GM19099 (cell line): ENCODE data around the gene NALCN.

Source experiments
- POLR2A ChIP-seq: IDR thresholded peaks from 3 replicates; pipeline ENCODE4 v1.6.1; 2011; ENCODE audit warnings: low read depth; ENCODE audit not compliant: insufficient read length; ENCODE audit errors: extremely low read depth

Gene NALCN

GRCh38 chr13:101416181-101417042, at the start of gene NALCN:
NALCN (minus strand) TSS chr13:101416508; CDS start chr13:101399126, 17,382 bp downstream.
- no peak for TF ChIP-seq POLR2A

GRCh38 chr13:101465877-101466276, 49.6 kb upstream of the NALCN start:
- TF ChIP-seq POLR2A: no peak

DNA sequence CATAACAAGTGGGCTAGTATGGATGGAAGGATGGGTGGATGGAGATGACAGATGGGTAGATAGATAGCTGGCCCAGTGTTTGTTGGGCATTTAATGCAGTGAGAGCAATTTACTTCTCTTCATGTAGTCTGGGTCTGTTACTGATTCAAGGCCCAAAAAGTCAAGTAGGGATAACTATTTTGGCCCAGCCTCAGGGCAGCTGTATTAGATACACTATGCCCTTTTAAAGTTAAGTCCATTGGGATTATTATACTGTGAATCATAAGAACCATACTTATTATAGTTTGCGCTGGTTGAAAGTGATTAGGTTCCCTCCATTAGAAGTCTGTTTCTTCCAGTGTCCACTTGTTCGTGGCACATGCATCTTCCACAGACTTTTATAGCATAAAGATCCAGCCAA, 40.9 kb upstream of the NALCN start:
- no peak for TF ChIP-seq POLR2A

- no peak for TF ChIP-seq POLR2A
Measured at GRCh38 chr13:101455863-101456262, 39.6 kb upstream of the NALCN start.

DNA sequence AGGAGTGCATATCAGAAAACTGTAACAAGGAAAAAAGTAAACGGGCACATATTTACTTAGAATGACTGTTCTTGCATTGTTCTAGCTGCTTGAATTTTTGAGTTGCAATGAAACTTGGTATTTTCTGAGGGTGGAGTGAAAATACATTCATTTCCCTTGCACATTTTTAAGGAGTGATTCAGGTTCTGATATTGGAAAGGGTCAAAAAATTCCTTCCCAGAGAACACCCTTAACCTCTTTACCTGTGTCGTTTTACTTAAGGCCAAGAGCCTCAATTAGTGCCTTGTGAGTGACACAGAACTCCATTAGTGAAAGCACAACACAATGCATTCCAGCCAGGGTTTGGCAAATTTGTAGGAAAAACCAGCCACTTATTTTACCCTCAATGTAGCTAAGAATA, 38.5 kb upstream of the NALCN start:
- no peak for TF ChIP-seq POLR2A

GRCh38 chr13:101453784-101454201, 37.5 kb upstream of the NALCN start:
- TF ChIP-seq POLR2A: no peak

- no peak for TF ChIP-seq POLR2A
Measured at GRCh38 chr13:101452519-101453485, 36.5 kb upstream of the NALCN start, which contains the start of gene ITGBL1. ITGBL1 (plus strand) TSS chr13:101452675; CDS start chr13:101452834, 159 bp downstream.

DNA sequence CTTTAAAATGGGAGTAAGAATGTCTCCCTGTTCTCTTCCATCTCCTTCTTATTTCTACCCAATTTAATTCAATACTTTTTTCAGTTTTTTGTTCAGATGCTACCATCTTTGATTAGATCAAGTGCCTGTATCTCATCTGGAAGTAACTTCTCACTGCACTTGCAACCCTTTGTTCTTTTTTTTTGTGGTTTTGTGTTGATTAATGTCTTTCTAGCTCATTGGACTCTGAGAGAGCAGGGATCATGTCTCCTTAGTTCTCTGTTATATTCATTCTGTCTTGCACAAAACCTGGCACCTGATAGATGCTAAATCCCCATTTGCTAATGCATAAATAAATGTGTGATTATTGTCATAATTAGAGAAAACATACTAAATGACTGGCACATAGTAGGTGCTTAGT, 35.3 kb upstream of the NALCN start:
- TF ChIP-seq POLR2A: no peak

- no peak for TF ChIP-seq POLR2A
Measured at GRCh38 chr13:101450749-101451130, 34.4 kb upstream of the NALCN start.

- no peak for TF ChIP-seq POLR2A
Measured at GRCh38 chr13:101449790-101450748, 33.8 kb upstream of the NALCN start.

GRCh38 chr13:101447852-101448251, 31.5 kb upstream of the NALCN start:
- TF ChIP-seq POLR2A: no peak

DNA sequence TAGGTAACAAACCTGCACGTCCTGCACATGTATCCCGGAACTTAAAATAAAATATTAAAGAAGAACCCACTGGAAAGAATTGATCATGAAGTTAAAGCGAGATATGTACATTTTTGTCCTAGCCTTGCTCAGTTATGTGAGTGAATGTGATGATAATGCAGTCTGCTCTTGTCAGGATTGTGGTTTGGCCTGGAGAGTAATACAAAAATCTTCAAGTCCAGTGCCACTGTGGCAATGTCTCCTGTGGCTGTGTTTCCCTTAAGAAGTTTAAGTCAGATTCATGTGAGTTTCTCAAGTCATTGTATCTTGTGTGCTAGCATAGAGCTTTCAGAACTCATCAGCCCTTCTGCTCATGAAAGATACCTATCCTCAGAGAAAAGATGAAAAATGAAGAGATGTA, 18.2 kb upstream of the NALCN start:
- no peak for TF ChIP-seq POLR2A

- no peak for TF ChIP-seq POLR2A
Measured at GRCh38 chr13:101433895-101434294, 17.6 kb upstream of the NALCN start.

- TF ChIP-seq POLR2A: no peak
Measured at GRCh38 chr13:101429733-101430132, 13.4 kb upstream of the NALCN start.
